Immature natural killer cell (primary cell): ENCODE results near the gene APOE. TPM values are rescaled to one million over a fixed set of nuclear protein-coding genes. Genes with fewer than 3 reads are reported as not detected.

Experiments
- DNase-seq, 3 donors: peaks; one replicate each; pipeline ENCODE4 v3.0.0; 2022; ENCODE audit warnings: mixed read lengths in 1 of 3
- H3K27ac Mint-ChIP-seq, 6 donors: one replicate each; pipeline ENCODE4 v1.8.0; 2020; ENCODE audit warnings: mixed read lengths in 6 of 6, mild to moderate bottlenecking in 5 of 6, inconsistent platforms in 4 of 6, moderate library complexity in 3 of 6
- H3K27me3 Mint-ChIP-seq, 3 donors: one replicate each; pipeline ENCODE4 v1.8.0; 2020 to 2021; ENCODE audit warnings: low read depth in 3 of 3, mild to moderate bottlenecking in 3 of 3, mixed read lengths in 3 of 3, moderate library complexity in 3 of 3, inconsistent platforms in 1 of 3
- H3K36me3 Mint-ChIP-seq, 3 donors: one replicate each; pipeline ENCODE4 v1.8.0; 2020; ENCODE audit warnings: mixed read lengths in 3 of 3, inconsistent platforms in 2 of 3, mild to moderate bottlenecking in 2 of 3
- H3K4me1 Mint-ChIP-seq, 2 donors: one replicate each; pipeline ENCODE4 v1.8.0; 2020; ENCODE audit warnings: inconsistent platforms in 2 of 2, mild to moderate bottlenecking in 2 of 2, mixed read lengths in 2 of 2, moderate library complexity in 1 of 2
- H3K4me3 Mint-ChIP-seq, 5 donors: one replicate each; pipeline ENCODE4 v1.8.0; 2020; ENCODE audit warnings: mild to moderate bottlenecking in 5 of 5, mixed read lengths in 5 of 5, inconsistent platforms in 3 of 5, moderate library complexity in 3 of 5
- H3K9me3 Mint-ChIP-seq, 6 donors: one replicate each; pipeline ENCODE4 v1.8.0; 2020; ENCODE audit warnings: mild to moderate bottlenecking in 6 of 6, mixed read lengths in 6 of 6, inconsistent platforms in 4 of 6, moderate library complexity in 3 of 6
- polyA plus RNA-seq, 3 donors: library from polyadenylated mRNA; unstranded; fragments of 300-500 nt; fragmentation: Illumina TruSeq; gene quantifications; one replicate each; pipeline ENCODE4 v1.2.3, GENCODE V29; 2021

The APOE gene
- polyA plus RNA-seq, 3 donors from 2014 or later, result not detected

- no peaks in the 10 kb centered on the region for H3K36me3 Mint-ChIP-seq
- H3K4me3 Mint-ChIP-seq, result no peak overlapping the region
- no peak overlapping the region for H3K27ac Mint-ChIP-seq
- H3K27me3 Mint-ChIP-seq, result peaks cover 3 to 5% (median 5%) of the 10 kb centered on the region in 3 donors
- DNase-seq, result no peak
- H3K9me3 Mint-ChIP-seq, result no peaks in the 10 kb centered on the region
- peaks cover 0 to 3% of the 10 kb centered on the region in 2 donors for H3K4me1 Mint-ChIP-seq
Measured at GRCh38 chr19:44931541-44931940, 25.9 kb downstream of the APOE start.

- Mint-ChIP-seq H3K4me1 (no peaks in the 10 kb centered on the region), H3K9me3 (no peaks in the 10 kb centered on the region), H3K27me3 (peaks cover 3% of the 10 kb centered on the region in 3 donors), H3K4me3 (no peak overlapping the region), H3K36me3 (peaks cover 0 to 5% (median 0%) of the 10 kb centered on the region in 3 donors), H3K27ac (no peak overlapping the region)
- DNase-seq, result no peak
Measured at GRCh38 chr19:44939668-44940067, 34.1 kb downstream of the APOE start.

- Mint-ChIP-seq H3K36me3 (peaks cover 0 to 7% (median 0%) of the 10 kb centered on the region in 3 donors), H3K4me1 (peaks cover 0 to 6% of the 10 kb centered on the region in 2 donors), H3K4me3 (no peak within 1 kb of the TSS), H3K9me3 (no peaks in the 10 kb centered on the region), H3K27ac (no peak within 1 kb of the TSS), H3K27me3 (peaks cover 0 to 4% (median 3%) of the 10 kb centered on the region in 3 donors)
- DNase-seq, result no peak
Measured at GRCh38 chr19:44942067-44942571, 36.5 kb downstream of the APOE start, which contains the start of gene APOC4. Gene APOC4, plus strand, starts transcription at chr19:44942237. Its CDS starts 41 bp downstream, at chr19:44942278.

- Mint-ChIP-seq H3K4me1 (peaks cover 0 to 6% of the 10 kb centered on the region in 2 donors), H3K27ac (no peak overlapping the region), H3K4me3 (no peak overlapping the region), H3K36me3 (peaks cover 0 to 8% (median 0%) of the 10 kb centered on the region in 3 donors), H3K27me3 (peaks cover 0 to 4% (median 3%) of the 10 kb centered on the region in 3 donors), H3K9me3 (no peaks in the 10 kb centered on the region)
- DNase-seq, result no peak
Measured at GRCh38 chr19:44943801-44944249, 38.2 kb downstream of the APOE start.

GRCh38 chr19:44947041-44947581 is 41.5 kb downstream of the APOE start:
- H3K9me3 Mint-ChIP-seq, result no peaks in the 10 kb centered on the region
- peaks cover 0 to 6% of the 10 kb centered on the region in 2 donors for H3K4me1 Mint-ChIP-seq
- peaks cover 2 to 6% (median 4%) of the 10 kb centered on the region in 3 donors for H3K27me3 Mint-ChIP-seq
- no peak overlapping the region for H3K4me3 Mint-ChIP-seq
- peaks cover 0 to 8% (median 0%) of the 10 kb centered on the region in 3 donors for H3K36me3 Mint-ChIP-seq
- DNase-seq, result no peak
- no peak overlapping the region for H3K27ac Mint-ChIP-seq

- Mint-ChIP-seq H3K9me3 (no peaks in the 10 kb centered on the region), H3K4me1 (peaks cover 2 to 6% of the 10 kb centered on the region in 2 donors), H3K36me3 (peaks cover 0 to 3% (median 0%) of the 10 kb centered on the region in 3 donors), H3K4me3 (no peak overlapping the region), H3K27ac (no peak overlapping the region), H3K27me3 (peaks cover 2 to 6% (median 4%) of the 10 kb centered on the region in 3 donors)
- DNase-seq, result no peak
Measured at GRCh38 chr19:44948237-44948636, 42.6 kb downstream of the APOE start.

GRCh38 chr19:44948763-44949374 is 43.3 kb downstream of the APOE start:
- peaks cover 6 to 11% of the 10 kb centered on the region in 2 donors for H3K4me1 Mint-ChIP-seq
- no peak overlapping the region for H3K27ac Mint-ChIP-seq
- peaks cover 2 to 6% (median 2%) of the 10 kb centered on the region in 3 donors for H3K27me3 Mint-ChIP-seq
- H3K36me3 Mint-ChIP-seq, result peaks cover 0 to 3% (median 0%) of the 10 kb centered on the region in 3 donors
- no peak for DNase-seq
- no peak overlapping the region for H3K4me3 Mint-ChIP-seq
- H3K9me3 Mint-ChIP-seq, result no peaks in the 10 kb centered on the region

- Mint-ChIP-seq H3K4me1 (peaks cover 10 to 17% of the 10 kb centered on the region in 2 donors), H3K27me3 (peaks cover 3 to 7% (median 5%) of the 10 kb centered on the region in 3 donors), H3K27ac (no peak overlapping the region), H3K4me3 (no peak overlapping the region), H3K9me3 (no peaks in the 10 kb centered on the region), H3K36me3 (peaks cover 0 to 3% (median 0%) of the 10 kb centered on the region in 3 donors)
- DNase-seq, result no peak
Measured at GRCh38 chr19:44949550-44949949, 44.0 kb downstream of the APOE start.

GRCh38 chr19:44951179-44952159 is 45.9 kb downstream of the APOE start:
- peak; percentile 68 to 75 (median 68) for DNase-seq
- Mint-ChIP-seq H3K9me3 (no peaks in the 10 kb centered on the region), H3K36me3 (peaks cover 0 to 3% (median 0%) of the 10 kb centered on the region in 3 donors), H3K27ac (peak overlapping the region in 1 of 6 donors; percentile 13), H3K4me1 (peaks cover 25 to 27% of the 10 kb centered on the region in 2 donors), H3K27me3 (peaks cover 12 to 15% (median 13%) of the 10 kb centered on the region in 3 donors), H3K4me3 (peak overlapping the region in 1 of 5 donors; percentile 9)

- Mint-ChIP-seq H3K4me1 (peaks cover 46 to 49% of the 10 kb centered on the region in 2 donors), H3K4me3 (peak overlapping the region; percentile 95 to 99 (median 96)), H3K27ac (peak overlapping the region; percentile 94 to 99 (median 98)), H3K36me3 (no peaks in the 10 kb centered on the region), H3K9me3 (no peaks in the 10 kb centered on the region), H3K27me3 (peaks cover 12 to 15% (median 14%) of the 10 kb centered on the region in 3 donors)
- DNase-seq, result no peak
Measured at GRCh38 chr19:44954278-44954648, 48.7 kb downstream of the APOE start.

GRCh38 chr19:44954649-44955504 is 49.3 kb downstream of the APOE start, which contains the start of gene CLPTM1:
Gene CLPTM1, plus strand, starts transcription at chr19:44955380. Its CDS starts 16 bp downstream, at chr19:44955396.
- DNase-seq, result peak; percentile 95 to 97 (median 97)
- Mint-ChIP-seq H3K36me3 (no peaks in the 10 kb centered on the region), H3K4me3 (peak within 1 kb of the TSS; percentile 95 to 99 (median 96)), H3K27me3 (peaks cover 12 to 15% (median 14%) of the 10 kb centered on the region in 3 donors), H3K4me1 (peaks cover 51 to 55% of the 10 kb centered on the region in 2 donors), H3K27ac (peak within 1 kb of the TSS; percentile 94 to 99 (median 98)), H3K9me3 (no peaks in the 10 kb centered on the region)
